ENCODE results near the gene CATSPER4. TPM values are rescaled to one million over a fixed set of nuclear protein-coding genes. Genes with fewer than 3 reads are reported as not detected.

CATSPER4 gene
- total RNA-seq, 1 donor from 2014 or later = not detected

DNA sequence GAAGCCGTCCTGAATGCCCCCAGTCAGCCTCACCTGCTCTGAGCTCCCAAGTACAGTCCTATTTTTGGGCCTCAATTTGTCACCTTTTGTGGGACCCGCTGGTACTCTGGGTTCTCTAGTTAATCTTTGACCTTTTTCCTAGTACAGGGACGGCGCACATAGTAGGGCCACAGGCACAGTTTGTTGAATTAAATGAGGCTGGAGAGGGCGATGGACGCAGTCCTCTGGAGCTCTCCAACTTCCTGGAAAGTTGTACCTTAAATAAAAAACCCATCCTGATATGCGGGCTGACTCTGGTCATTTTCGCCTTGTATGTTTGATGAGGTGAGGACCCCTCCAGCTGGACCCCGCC lies 26.7 kb upstream of the CATSPER4 start:
- peaks cover 5% of the 10 kb centered on the region for H3K27me3 Mint-ChIP-seq
- H3K4me3 Mint-ChIP-seq = peak overlapping the region; percentile 61
- H3K36me3 Mint-ChIP-seq = no peaks in the 10 kb centered on the region
- H3K27ac Mint-ChIP-seq = no peak overlapping the region
- no peak for DNase-seq (ENCODE audit: extremely low spot score, unreplicated experiment)
- no peaks in the 10 kb centered on the region for H3K9me3 Mint-ChIP-seq
- TF ChIP-seq, protein P1, sequence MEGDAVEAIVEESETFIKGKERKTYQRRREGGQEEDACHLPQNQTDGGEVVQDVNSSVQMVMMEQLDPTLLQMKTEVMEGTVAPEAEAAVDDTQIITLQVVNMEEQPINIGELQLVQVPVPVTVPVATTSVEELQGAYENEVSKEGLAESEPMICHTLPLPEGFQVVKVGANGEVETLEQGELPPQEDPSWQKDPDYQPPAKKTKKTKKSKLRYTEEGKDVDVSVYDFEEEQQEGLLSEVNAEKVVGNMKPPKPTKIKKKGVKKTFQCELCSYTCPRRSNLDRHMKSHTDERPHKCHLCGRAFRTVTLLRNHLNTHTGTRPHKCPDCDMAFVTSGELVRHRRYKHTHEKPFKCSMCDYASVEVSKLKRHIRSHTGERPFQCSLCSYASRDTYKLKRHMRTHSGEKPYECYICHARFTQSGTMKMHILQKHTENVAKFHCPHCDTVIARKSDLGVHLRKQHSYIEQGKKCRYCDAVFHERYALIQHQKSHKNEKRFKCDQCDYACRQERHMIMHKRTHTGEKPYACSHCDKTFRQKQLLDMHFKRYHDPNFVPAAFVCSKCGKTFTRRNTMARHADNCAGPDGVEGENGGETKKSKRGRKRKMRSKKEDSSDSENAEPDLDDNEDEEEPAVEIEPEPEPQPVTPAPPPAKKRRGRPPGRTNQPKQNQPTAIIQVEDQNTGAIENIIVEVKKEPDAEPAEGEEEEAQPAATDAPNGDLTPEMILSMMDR (conservative IDR thresholded peaks at IDR 0.05) = no peak
- peaks cover 28% of the 10 kb centered on the region for H3K4me1 Mint-ChIP-seq (ENCODE audit: unreplicated experiment)

DNA sequence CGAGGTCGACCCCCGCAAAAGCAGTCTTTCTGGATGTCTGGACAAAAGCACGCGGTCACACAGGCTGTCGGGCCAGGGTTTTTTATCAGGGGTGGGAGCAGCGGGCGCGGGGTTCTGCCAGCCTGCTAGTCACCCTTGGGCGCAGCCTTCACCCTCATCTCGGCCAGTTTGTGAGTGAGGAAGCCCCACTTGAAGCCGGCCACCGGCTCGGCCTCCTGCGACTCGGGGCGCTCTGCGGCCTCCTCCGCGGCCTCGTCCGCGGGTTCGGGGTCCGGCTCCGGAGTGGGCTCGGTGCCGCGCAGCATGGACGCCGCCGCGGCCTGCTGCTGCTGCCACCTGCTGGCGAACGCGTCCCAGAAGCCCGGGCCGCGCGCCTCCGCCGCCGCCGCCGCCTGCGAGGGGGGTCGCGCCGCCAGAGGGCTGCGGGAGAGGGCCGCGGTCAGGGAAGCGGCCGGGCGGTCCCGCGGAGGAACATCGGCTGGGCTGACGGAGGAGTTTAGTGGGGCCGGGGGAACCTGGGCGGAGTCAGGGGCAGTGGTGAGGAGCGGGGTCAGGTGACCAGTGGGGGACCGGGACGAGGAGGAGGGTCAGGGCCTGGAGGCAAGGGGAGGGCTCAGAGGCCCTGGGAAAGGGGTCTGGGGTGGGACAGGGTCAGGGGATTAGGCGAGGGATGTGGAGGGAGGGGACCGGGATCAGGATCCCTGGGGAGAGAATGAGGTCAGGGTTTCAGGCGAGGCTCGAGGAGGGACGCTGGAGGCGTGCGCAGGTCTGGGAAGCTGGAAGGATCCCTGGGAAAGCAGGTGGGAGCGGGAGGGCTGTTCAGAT lies 26.2 kb upstream of the CATSPER4 start:
- H3K9me3 Mint-ChIP-seq = no peaks in the 10 kb centered on the region
- peak overlapping the region; percentile 77 for H3K4me3 Mint-ChIP-seq
- DNase-seq (ENCODE audit: extremely low spot score, unreplicated experiment) = peak; percentile 80
- peaks cover 5% of the 10 kb centered on the region for H3K27me3 Mint-ChIP-seq
- peaks cover 33% of the 10 kb centered on the region for H3K4me1 Mint-ChIP-seq (ENCODE audit: unreplicated experiment)
- TF ChIP-seq, protein P1 (conservative IDR thresholded peaks at IDR 0.05) = peak; percentile 89
- H3K36me3 Mint-ChIP-seq = no peaks in the 10 kb centered on the region
- H3K27ac Mint-ChIP-seq = peak overlapping the region; percentile 56

DNA sequence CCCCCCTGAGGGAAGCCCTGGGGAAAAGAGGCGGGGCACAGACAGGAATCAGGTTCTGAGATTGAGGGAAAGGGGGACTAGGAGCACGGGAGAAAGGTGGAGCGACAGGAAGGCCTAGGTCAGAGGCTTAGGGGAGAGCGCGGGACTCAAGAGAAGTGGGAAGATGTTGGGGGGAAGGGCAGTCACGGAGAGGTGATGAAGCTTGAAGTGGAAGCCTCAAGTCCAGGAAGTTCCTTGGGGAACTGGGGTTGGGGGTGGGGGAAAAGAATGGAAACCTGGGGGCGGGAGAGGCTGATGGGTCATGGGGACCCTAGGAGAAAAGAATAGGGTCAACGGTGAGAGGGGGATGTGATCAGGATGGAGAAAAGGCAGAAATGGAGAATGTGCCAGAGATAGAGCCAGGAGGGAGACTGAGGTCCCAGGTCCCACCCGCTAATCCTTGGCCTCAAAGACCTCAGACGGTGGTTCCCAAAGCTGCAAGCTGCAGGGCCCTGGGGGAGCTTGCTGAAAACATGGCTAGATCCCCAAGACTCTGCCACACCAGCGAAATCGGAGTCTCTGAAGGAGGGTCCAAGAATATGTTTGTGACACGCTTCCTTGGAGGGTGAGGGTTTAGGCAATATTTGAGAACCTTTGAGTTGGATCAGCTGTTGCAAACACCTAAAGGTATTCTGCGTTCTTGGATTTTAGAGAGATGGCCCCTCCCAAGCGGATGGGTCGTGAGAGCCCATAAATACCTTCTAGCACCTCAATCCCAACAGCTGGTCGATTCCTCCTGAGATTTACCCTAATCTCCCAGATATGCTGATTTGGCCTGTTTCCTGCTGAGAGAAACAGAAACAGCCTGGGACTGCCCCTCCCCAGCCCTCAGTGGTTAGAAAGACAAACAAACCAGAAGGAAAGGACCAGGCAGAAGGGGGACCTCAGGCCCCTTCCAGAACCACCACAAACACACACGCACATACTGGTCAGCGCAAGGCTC lies 25.2 kb upstream of the CATSPER4 start:
- H3K4me3 Mint-ChIP-seq = peak overlapping the region; percentile 77
- TF ChIP-seq, protein P1 (conservative IDR thresholded peaks at IDR 0.05) = no peak
- no peak for DNase-seq (ENCODE audit: extremely low spot score, unreplicated experiment)
- H3K27me3 Mint-ChIP-seq = peaks cover 5% of the 10 kb centered on the region
- H3K4me1 Mint-ChIP-seq (ENCODE audit: unreplicated experiment) = peaks cover 31% of the 10 kb centered on the region
- no peaks in the 10 kb centered on the region for H3K36me3 Mint-ChIP-seq
- H3K27ac Mint-ChIP-seq = peak overlapping the region; percentile 56
- no peaks in the 10 kb centered on the region for H3K9me3 Mint-ChIP-seq

DNA sequence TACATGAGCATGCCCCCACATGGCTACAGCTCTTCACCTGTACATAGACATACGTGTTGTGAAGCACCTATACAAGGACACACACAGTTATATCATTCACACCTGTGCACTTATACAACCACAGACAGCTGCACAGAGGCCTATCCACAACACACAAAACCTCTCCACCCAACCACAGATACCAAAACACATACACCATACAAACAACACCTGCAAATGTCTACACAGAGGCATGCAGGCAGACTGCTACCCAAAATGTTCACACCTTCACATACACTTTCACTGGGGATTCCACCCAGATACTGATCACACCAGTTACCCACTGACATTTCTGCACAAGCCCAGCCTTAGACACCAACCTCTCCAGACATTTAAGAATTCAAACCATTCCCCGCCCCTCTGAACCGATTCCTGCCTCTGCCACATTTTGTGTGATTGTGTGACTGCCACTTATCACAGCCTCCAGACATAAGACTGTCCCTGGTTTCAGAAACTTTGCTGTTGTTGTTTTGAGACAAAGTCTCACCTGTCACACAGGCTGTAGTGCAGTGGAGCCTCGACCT lies 23.6 kb upstream of the CATSPER4 start:
- Mint-ChIP-seq H3K4me3 (peak overlapping the region; percentile 8), H3K4me1 (ENCODE audit: unreplicated experiment) (peaks cover 31% of the 10 kb centered on the region), H3K36me3 (no peaks in the 10 kb centered on the region), H3K9me3 (no peaks in the 10 kb centered on the region), H3K27me3 (peaks cover 5% of the 10 kb centered on the region), H3K27ac (peak overlapping the region; percentile 1)
- DNase-seq (ENCODE audit: extremely low spot score, unreplicated experiment) = no peak
- TF ChIP-seq, protein P1 (conservative IDR thresholded peaks at IDR 0.05) = no peak

DNA sequence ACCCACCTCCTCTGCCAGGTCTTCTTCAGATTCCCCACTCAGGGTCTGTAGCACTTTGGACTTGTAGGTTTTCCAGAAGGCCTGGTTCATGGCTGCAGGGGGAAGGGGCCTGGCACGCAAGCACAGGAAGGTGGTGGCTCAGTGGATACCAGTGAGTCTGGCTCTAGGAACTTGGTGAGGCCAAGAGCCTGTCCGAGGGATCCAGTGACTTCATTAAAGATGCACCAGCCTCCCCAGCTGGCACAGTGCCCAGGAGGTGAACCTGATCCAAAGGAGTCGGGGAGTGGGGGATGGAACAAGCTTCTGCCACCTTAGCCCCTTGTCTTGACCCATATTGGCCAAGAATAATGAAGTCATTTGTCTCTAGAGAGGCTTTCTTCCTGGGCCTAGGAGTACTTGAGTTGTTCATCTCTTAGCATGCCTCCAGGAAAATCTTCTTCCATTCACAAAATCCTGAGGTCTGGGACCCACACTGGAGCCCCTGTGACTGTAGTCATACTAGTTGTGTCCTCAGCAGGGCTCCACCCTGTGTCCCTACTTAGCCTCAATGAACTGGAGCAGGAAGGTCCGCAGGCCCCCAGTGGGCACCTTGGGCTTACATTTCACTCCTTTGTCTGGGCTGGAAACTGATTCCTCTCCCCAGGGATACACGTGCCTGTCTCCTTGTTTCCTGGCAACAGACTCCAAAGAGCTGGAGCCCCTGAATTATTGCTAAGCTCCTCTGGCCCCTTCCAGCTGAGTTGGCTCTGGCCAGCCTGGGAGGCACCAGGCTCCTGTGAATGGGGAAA lies 21.8 kb upstream of the CATSPER4 start, which contains the start of gene C1orf232:
C1orf232 (minus strand) TSS at position 554 of the 788 bp plus-strand sequence; CDS start at position 90, 464 bp downstream.
- no peak for DNase-seq (ENCODE audit: extremely low spot score, unreplicated experiment)
- Mint-ChIP-seq H3K36me3 (no peaks in the 10 kb centered on the region), H3K4me3 (peak within 1 kb of the TSS; percentile 90), H3K27me3 (no peaks in the 10 kb centered on the region), H3K9me3 (no peaks in the 10 kb centered on the region), H3K4me1 (ENCODE audit: unreplicated experiment) (peaks cover 26% of the 10 kb centered on the region), H3K27ac (peak within 1 kb of the TSS; percentile 90)
- TF ChIP-seq, protein P1 (conservative IDR thresholded peaks at IDR 0.05) = no peak
